ENCODE data around the gene TROAP. TPM values are rescaled to one million over a fixed set of nuclear protein-coding genes. Genes with fewer than 3 reads are reported as not detected.

Gene TROAP
- total and polyA plus RNA-seq, 9 donors, result 0.36 to 1.6 (median 0.75) TPM; not detected in 1

DNA sequence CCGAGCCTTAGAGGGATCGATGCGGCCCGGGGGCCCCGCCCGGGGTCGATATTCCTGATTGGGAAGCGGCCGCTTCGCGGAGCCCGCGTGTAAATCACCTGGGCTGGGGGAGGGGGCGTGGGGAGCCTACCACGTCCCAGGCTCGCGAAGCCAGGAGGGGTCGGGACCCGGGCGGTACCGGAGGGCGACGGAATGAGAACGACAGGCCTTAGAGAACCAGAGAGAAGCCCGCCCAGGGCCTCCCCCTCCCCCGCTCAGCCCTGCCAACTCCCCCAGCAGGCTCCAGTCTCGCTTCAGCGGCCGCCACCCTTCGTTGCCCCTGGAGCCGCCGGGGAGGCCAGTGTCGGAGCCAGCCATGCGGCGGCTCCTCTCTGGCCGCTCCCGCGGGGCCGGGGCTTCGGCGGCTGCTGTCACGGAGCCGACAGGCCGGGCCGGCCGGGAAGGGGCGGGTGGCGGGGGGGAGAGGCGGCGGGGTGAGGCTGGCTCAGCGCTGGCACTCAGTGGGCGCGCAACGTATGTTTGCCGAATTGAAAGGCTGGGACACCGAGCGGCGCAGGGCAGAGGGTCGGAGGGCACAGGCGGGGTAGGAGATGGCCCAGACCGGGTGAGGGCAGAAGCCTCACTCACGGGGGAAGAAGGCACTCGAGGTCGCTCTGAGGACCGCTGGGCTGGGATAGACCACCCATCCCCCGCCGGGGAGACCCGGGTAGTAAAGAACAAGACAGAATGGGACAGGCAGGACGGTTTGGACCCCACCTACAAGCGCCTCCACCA, 22.2 kb downstream of the TROAP start:
- peaks cover 22% of the 10 kb centered on the region for H3K27me3 ChIP-seq
- intact Hi-C loops (cut with DNase I), result loop anchor here in 2 of 4 donors (5.0 to 10.0 kb wide), 2 partner anchors 170 to 172 kb away; no protein-coding TSS in a partner anchor
- H3K36me3 ChIP-seq, result no peaks in the 10 kb centered on the region
- H3K9me3 ChIP-seq, result no peaks in the 10 kb centered on the region
- H3K4me1 ChIP-seq (ENCODE audit: insufficient read depth), result peaks cover 16% of the 10 kb centered on the region
- DNase-seq, result peak in 1 of 5 donors; percentile 29
- H3K27ac ChIP-seq, result no peak overlapping the region
- TF ChIP-seq POLR2A (IDR thresholded peaks at IDR 0.05), result no peak
- no peak for TF ChIP-seq EP300 (IDR thresholded peaks at IDR 0.05)
- TF ChIP-seq, protein P1, sequence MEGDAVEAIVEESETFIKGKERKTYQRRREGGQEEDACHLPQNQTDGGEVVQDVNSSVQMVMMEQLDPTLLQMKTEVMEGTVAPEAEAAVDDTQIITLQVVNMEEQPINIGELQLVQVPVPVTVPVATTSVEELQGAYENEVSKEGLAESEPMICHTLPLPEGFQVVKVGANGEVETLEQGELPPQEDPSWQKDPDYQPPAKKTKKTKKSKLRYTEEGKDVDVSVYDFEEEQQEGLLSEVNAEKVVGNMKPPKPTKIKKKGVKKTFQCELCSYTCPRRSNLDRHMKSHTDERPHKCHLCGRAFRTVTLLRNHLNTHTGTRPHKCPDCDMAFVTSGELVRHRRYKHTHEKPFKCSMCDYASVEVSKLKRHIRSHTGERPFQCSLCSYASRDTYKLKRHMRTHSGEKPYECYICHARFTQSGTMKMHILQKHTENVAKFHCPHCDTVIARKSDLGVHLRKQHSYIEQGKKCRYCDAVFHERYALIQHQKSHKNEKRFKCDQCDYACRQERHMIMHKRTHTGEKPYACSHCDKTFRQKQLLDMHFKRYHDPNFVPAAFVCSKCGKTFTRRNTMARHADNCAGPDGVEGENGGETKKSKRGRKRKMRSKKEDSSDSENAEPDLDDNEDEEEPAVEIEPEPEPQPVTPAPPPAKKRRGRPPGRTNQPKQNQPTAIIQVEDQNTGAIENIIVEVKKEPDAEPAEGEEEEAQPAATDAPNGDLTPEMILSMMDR (IDR thresholded peaks at IDR 0.05), result no peak
- peak overlapping the region; percentile 13 for H3K4me3 ChIP-seq
- WGBS, 3 donors, result 1 to 2% (median 1%) methylated on average over 67 to 70 of the region's 70 CpGs

- Histone ChIP-seq H3K9me3 (no peaks in the 10 kb centered on the region), H3K4me1 (ENCODE audit: insufficient read depth) (peaks cover 16% of the 10 kb centered on the region), H3K4me3 (peak overlapping the region; percentile 13), H3K27me3 (peaks cover 22% of the 10 kb centered on the region), H3K27ac (no peak overlapping the region), H3K36me3 (no peaks in the 10 kb centered on the region)
- 2 to 3% (median 3%) methylated on average over 61 of the region's 61 CpGs for WGBS, 3 donors
- intact Hi-C loops (cut with DNase I), result loop anchor here in 2 of 4 donors (5.0 to 10.0 kb wide), 2 partner anchors 169 to 171 kb away; no protein-coding TSS in a partner anchor
- DNase-seq, result peak in 1 of 5 donors; percentile 14
- TF ChIP-seq, protein P1 (IDR thresholded peaks at IDR 0.05), result no peak
- TF ChIP-seq POLR2A (IDR thresholded peaks at IDR 0.05) (no peak), EP300 (IDR thresholded peaks at IDR 0.05) (no peak)
These were observed 23.0 kb downstream of the TROAP start for GRCh38 chr12:49345825-49346658.

GRCh38 chr12:49346659-49347310, 23.7 kb downstream of the TROAP start, which contains the start of gene DNAJC22:
DNAJC22 (plus strand) TSS chr12:49346888; CDS start chr12:49348873, 1,985 bp downstream.
- intact Hi-C loops (cut with DNase I), result loop anchor here in 2 of 4 donors (5.0 to 10.0 kb wide), 2 partner anchors 168 to 171 kb away; no protein-coding TSS in a partner anchor
- TF ChIP-seq EP300 (IDR thresholded peaks at IDR 0.05), result no peak
- no peak for TF ChIP-seq POLR2A (IDR thresholded peaks at IDR 0.05)
- TF ChIP-seq, protein P1 (IDR thresholded peaks at IDR 0.05), result no peak
- WGBS, 3 donors, result 1 to 4% (median 3%) methylated on average over 42 to 47 of the region's 47 CpGs
- no peak within 1 kb of the TSS for H3K27ac ChIP-seq
- H3K27me3 ChIP-seq, result peaks cover 22% of the 10 kb centered on the region
- H3K4me1 ChIP-seq (ENCODE audit: insufficient read depth), result peaks cover 16% of the 10 kb centered on the region
- H3K36me3 ChIP-seq, result no peaks in the 10 kb centered on the region
- DNase-seq, result no peak
- H3K9me3 ChIP-seq, result no peaks in the 10 kb centered on the region
- H3K4me3 ChIP-seq, result peak within 1 kb of the TSS; percentile 13

Measured in ovary (tissue), 9 donors.